ENCODE data around the gene ABCA4. TPM values are rescaled to one million over a fixed set of nuclear protein-coding genes. Genes with fewer than 3 reads are reported as not detected.

Gene ABCA4
- total and polyA plus RNA-seq, 2 of the 8 experiments (the other 6 are each of a cell fraction or from before 2014, with no cell fraction given), result 0.06 TPM; not detected in 1

DNA sequence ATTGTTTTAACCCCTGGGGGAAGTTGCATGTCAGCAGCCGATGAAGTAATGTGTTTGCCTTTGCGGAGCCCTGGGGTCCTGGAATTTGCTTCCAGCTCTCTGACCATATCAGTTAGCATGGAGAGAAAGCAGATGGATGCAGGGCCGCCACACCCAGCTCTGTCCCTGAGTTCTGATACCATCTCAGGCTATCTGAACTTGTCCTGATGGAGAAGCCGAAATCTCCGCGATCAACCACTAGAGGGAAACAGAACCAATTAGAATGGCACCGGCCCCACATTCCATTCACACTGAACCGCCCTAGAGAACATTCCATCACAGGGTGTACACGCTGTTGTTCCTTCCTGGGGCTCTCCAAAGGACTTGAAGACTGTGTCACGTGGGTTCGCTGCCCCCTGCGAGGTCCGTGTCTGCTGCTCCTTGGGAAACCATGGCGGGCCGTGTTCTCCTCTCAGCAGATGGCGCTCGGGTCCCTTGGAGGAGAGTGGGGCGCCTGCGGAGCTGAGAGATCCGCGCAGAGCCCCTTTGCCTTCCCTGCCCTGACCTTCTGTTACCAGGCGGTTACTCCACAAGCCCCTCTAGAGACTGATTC is 75.4 kb downstream of the ABCA4 start (continued):
- TF ChIP-seq E2F6 (IDR thresholded peaks at IDR 0.05), result peak; percentile 47; the same call in 1 of the 2 replicates
- peak; percentile 40 for TF ChIP-seq YY1 (IDR thresholded peaks at IDR 0.05; ENCODE audit: low read depth, low read length)
- TF ChIP-seq NANOG (IDR thresholded peaks at IDR 0.05; ENCODE audit: insufficient read depth, low read depth, low read length, poor library complexity, severe bottlenecking), result peak; percentile 28
- peak; percentile 96 for TF ChIP-seq TEAD4 (IDR thresholded peaks at IDR 0.05; ENCODE audit: low read depth, low read length)
- peak; percentile 58 for TF ChIP-seq CTBP2 (IDR thresholded peaks at IDR 0.05; ENCODE audit: borderline replicate concordance, insufficient read depth, insufficient read length, low read length)
- peak in 1 of 2 experiments; percentile 74; a peak in 1 of 4 replicates for TF ChIP-seq HDAC2 (IDR thresholded peaks at IDR 0.05; ENCODE audit: borderline replicate concordance in 1 of 2, low read depth in 2 of 2, low read length in 2 of 2)
- TF ChIP-seq, protein P1, sequence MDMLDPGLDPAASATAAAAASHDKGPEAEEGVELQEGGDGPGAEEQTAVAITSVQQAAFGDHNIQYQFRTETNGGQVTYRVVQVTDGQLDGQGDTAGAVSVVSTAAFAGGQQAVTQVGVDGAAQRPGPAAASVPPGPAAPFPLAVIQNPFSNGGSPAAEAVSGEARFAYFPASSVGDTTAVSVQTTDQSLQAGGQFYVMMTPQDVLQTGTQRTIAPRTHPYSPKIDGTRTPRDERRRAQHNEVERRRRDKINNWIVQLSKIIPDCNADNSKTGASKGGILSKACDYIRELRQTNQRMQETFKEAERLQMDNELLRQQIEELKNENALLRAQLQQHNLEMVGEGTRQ (IDR thresholded peaks at IDR 0.05; ENCODE audit: low read length), result peak; percentile 83
- peak; percentile 85 for TF ChIP-seq MAX (IDR thresholded peaks at IDR 0.05)
- TF ChIP-seq TBP (IDR thresholded peaks at IDR 0.05; ENCODE audit: low read depth, low read length), result no peak
